NCI-H748 treated with DMSO at 0.1 percent for 48 hours (cell line): ENCODE measurements around the gene VPS45.
"Not testable (repeated sequence)": the region's sequence is repeated elsewhere in the genome, so short reads cannot be mapped to it uniquely, and the experiment has no call there.

Experiments
- DNase-seq: peaks from one replicate; lab custom pipeline; 2025; lab: John Stamatoyannopoulos, UW

VPS45 gene, protein sequence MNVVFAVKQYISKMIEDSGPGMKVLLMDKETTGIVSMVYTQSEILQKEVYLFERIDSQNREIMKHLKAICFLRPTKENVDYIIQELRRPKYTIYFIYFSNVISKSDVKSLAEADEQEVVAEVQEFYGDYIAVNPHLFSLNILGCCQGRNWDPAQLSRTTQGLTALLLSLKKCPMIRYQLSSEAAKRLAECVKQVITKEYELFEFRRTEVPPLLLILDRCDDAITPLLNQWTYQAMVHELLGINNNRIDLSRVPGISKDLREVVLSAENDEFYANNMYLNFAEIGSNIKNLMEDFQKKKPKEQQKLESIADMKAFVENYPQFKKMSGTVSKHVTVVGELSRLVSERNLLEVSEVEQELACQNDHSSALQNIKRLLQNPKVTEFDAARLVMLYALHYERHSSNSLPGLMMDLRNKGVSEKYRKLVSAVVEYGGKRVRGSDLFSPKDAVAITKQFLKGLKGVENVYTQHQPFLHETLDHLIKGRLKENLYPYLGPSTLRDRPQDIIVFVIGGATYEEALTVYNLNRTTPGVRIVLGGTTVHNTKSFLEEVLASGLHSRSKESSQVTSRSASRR

DNA sequence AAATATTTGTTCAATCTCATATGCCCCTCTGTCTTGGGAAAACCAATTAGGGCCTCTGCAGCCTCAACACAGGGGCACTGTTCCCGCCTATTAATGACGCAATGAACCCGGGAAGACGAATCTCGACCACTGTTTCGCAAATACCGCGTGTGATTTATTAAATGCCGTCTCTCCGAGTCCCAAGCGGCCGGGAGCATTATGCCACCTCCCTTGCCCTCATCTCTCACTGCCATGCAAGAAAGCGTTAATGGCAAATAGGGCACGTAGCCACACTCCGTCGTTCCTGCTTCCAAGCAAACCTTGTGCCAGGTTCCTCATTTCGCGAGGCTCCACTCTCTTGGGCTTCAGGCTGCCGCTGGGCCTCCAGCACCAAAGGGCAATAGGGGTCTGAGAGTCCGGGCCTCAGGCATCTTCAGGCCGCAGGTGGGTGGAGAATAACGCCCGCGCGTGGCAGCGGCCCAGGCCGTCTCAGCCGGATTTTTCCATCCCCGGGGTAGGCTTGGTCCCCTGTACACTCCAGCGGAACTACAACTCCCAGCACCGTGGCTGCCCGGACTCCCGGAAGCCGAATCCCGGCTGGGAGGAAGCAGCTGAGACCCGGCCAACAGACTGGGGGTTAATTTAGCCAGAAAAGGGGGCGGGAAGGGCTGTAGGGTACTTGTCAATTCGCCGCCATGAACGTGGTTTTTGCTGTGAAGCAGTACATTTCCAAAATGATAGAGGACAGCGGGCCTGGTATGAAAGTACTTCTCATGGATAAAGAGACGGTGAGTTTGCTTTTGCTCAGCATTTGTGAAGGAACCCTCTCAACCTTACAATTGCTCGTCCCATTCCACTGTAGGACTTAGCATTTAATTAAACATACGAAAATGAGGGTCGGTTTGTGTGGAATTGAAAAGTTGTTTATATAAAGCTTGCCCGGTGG, at the start of gene VPS45:
Gene VPS45 (plus strand): TSS at position 593 of the 925 bp plus-strand sequence. CDS start 82 bp downstream, at position 675.
- DNase-seq, result peak; percentile 86

DNA sequence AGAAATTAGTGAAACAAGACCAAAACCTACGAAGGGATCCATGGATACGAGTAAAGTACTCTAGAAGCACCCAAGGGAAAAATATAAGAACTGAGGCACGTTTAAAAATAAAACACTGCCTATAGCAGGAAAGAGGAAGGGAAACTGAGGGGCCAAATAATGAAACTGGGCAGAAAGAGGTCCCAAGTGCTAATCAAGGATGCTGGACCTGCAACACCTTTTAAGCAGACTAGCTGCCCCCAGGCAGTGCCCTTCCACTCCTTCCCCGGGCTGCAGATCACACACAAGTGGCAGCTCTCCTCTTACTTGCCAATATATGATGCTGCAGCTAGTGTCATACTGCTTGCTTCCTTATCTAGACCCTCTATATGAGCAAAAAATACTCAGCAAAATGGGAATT, 49.4 kb upstream of the VPS45 start:
- DNase-seq, result no peak

DNA sequence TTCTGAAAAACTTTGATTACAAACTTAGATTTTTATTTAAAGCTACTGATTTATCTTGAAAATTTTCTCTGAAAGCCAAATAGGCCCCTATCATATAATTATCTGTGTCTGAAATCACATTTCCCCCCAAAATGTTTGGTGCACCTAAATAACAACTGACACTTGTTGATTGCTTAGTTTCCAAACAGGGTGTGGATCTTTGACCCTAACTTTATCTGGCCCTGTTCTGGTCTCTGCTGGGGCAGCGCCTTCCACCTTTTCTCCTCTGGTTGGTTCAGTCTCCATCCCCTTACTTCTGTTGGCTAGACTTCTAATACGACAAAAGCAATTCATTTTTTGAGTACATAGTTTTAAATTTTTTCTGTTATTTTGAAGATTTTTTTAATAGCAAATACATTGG, 46.9 kb upstream of the VPS45 start:
- no peak for DNase-seq

DNA sequence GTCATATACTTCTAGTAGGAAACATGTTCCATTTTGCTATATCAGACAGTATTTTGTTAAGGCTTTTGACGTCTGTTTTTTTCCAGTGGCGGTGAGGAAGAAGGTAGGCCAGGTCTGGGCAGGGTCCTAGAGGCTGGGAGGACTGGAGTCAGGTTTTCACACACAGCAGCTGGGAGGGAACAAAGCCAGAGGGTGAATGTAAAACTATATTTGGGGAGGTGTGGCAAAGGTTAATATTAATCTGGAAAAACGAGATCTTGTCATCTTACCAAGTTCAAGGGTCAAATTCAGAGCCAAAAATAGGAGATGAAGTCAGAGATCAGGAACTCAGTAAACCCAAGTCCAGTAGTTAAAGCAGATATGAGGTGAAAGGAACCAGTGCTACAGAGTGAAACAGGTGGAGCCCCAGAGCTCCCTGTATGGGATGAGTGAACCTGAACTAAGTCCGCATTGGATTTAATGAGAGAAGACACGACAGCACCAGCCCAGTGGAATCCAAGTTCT, 46.3 kb upstream of the VPS45 start:
- DNase-seq, result no peak

DNA sequence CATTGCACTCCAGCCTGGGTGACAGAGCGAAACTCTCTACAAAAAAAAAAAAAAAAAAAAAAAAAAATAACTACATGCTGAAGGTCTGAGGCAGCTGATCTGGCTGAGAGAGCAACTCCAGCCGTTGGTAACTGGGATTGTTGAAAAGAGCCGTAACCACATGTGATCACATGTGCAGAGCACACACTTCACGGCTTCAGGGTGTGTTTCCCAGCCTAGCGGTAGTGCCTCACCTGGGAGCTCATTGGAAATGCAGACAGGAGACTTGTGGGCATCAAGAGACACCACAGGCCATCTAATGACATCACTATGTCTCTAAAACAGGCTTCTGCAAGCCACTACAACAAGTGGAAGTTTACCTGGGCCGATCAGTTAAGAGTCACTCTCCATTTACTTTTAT, 45.2 kb upstream of the VPS45 start:
- no peak for DNase-seq

DNA sequence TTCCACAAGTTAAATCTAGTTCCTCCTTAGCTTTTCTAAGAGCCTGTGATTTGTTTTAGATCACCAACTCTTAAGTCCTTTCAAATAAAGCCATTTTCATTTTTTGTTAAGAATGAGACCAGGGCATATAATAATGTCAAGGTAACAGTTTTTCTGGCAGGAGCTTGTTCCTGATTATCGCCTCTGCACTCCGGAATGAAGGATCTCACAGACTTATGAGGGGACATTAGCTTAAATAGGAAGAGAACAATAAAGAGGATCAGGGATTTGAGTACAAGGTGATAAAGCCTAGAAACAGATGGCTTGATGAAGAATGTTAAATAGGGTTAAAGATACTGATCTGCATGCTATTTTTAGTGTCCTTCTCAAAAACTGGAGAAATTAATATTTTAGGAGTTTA, 43.4 kb upstream of the VPS45 start:
- DNase-seq, result no peak

DNA sequence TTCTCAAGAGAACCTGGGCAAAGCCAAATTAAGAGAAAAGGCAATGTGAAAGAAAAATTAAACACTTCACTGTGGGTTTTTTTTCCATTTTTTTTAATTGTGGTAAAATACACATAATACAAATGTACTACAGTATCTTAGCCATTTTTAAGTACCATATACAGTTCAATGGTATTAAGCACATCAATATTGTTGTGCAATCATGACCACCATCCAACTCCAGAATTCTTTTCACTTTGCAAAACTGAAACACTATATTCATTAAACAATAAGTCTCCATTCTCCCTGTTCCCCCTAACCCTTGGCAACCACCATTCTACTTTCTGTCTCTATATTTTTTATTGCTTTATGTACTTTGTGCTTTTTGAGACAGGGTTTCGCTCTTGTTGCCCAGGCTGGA, 39.3 kb upstream of the VPS45 start:
- no peak for DNase-seq

DNA sequence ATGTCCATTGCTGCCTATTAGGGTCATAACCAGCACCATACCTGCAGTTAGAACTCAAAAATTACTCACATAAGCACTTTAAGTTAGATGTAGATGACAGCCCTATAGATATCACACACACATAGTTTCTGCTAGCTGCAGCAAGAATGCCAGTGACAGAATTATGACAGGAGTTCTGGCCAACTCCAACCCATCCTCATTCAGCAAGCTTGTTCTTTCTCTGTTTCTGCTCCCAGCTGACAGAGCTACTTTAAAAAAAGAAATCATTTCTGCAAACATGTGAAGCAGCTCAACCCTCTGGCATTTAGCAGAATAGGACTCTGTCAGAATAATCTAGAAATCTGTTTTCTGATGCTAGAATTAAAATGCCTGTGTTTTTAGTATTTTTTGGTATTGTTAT, 33.2 kb upstream of the VPS45 start:
- DNase-seq, result no peak

DNA sequence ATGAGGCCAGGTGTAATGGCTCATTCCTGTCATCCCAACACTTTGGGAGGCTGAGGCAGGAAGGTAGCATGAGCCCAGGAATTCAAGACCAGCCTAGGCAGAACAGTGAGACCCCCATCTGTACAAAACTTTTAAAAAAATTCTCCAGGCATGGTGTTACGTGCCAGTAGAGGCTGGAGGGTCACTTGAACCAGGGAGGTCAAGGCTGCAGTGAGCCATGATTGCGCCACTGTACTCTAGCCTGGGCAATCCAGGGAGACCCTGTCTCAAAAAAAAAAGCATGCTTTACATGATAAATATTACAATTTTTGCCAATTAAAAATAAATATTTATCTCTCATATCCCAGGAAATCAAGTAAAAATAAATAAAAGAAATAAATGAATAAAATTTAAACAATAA, 17.6 kb upstream of the VPS45 start:
- no peak for DNase-seq

DNA sequence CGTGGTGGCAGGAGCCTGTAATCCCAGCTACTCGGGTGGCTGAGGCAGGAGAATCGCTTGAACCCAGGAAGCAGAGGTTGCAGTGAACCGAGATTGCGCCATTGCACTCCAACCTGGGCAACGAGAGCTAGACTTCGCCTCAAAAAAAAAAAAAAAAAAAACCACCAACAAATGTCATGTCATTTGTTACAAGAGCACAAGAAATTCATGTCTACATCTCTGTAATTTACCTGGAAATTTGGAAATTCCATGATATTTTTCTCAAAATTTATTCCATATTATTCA, 16.5 kb upstream of the VPS45 start:
- DNase-seq, result no peak

DNA sequence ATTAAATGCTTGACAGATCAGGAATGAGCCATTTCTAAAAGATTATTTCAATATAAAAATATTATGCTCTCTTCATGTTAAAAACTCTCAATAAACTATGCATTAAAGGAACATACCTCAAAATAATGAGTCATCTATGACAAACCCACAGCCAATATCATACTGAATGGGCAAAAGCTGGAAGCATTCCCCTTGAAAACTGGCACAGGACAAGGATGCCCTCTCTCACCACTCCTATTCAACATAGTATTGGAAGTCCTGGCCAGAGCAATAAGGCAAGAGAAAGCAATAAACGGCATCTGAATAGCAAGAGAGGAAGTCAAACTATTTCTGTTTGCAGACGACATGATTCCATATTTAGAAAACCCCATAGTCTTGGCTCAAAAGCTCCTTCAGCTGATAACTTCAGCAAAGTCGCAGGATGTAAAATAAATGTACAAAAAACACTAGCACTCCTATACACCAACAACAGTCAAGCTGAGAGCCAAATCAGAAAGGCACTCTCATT, 15.6 kb upstream of the VPS45 start:
- DNase-seq, result not testable (repeated sequence)

DNA sequence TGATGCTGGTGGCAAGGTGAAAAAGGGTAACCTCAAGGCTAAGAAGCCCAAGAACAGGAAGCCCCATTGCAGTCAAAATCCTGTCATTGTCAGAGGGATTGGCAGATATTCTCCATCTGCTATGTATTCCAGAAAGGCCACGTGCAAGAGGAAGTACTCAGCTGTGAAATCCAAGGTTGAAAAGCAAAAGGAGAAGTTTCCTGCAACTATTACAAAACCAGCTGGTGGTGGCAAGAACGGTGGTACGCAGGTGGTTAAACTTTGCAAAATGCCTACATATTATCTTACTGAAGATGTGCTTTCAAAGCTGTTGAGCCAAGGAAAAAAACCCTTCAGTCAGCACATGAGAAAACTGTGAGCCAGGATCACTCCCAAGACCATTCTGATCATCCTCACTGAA, 13.7 kb upstream of the VPS45 start:
- DNase-seq, result no peak

DNA sequence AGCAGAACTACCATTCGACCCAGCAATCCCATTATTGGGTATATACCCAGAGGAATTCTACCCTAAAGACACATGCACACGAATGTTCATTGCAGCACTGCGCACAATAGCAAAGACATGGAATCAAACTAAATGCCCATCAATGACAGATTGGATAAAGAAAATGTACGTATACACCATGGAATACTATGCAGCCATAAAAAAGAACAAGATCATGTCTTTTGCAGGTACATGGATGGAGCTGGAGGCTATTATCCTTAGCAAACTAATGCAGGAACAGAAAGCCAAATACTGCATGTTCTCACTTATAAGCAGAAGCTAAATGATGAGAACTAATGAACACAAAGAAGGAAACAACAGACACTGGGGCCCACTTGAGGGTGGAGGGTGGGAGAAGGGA, 12.1 kb upstream of the VPS45 start:
- DNase-seq, result not testable (repeated sequence)

DNA sequence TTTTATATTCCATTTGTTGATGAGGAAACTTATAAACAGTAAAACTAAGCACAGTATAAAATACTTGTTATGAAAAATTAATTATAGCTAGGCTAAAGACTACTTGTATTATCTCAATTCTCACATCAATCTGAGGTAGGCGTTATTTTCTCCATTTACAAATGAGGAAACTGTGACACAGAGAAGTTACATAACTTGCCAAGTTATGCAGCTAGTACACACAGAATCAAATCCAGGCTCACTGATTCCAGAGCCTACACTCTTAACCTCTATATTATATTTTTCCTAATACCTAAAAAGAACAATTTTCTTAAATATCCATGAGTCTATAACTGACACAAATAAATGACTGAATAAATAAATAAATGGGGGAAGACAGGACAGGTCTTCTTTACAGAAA, 11.2 kb upstream of the VPS45 start:
- DNase-seq, result no peak

DNA sequence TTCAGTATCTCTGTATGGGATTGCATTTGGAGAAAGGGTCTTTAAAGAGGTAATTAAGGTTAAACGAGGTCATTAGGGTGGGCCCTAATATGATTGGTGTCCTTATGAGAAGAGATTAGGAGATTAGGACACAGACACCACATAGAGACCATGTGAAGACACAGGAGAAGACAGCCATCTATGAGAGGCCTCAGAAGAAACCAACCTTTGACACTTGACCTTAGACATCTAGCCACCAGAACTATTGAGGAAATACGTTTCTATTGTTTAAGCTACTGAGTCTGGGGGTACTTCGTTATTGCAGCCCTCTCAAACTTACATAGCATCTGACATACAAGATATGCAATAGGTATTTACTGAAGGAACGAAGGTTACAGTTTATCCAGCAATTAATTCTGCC, 7.3 kb upstream of the VPS45 start:
- DNase-seq, result no peak

DNA sequence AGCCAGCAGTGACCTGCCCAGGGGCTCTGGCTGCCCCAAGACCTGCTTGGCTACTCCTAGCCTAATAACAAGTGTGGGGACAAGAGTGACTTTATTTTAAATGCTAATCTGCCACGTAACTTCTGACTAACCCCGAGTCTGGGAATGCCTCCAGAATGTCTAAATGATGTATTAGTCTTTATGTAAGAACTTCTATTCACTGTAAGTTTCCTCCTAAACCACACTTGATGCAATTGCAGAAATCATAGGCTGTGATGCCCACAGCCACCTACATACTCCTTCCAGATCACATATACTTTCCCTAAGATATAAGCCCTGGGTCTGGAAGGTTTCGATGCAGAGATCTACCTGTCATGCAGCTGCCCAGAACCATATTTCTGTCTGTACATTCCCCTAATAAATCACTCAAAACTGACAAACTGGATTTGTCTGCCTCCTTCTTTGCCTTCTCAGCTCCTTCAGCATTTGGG, 5.9 kb upstream of the VPS45 start:
- DNase-seq, result no peak

DNA sequence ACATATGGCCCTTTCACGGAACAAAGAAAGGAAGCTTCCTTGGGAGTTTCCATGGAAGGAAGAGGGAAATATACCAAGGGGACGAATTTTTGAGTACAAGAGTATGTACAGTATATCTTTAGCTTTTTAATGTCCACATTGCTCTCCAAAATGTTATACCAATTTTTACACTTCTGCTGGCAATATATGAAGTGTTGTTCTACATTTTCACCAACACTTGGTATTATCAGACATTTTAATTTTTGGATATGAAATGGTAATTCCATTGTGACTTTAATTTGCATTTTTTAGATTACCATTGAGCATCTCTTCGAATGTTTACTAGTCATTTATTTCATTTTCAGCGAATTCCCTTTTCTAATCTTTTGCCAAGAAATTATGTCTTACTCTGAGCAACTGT, 5.5 kb upstream of the VPS45 start:
- DNase-seq, result no peak

DNA sequence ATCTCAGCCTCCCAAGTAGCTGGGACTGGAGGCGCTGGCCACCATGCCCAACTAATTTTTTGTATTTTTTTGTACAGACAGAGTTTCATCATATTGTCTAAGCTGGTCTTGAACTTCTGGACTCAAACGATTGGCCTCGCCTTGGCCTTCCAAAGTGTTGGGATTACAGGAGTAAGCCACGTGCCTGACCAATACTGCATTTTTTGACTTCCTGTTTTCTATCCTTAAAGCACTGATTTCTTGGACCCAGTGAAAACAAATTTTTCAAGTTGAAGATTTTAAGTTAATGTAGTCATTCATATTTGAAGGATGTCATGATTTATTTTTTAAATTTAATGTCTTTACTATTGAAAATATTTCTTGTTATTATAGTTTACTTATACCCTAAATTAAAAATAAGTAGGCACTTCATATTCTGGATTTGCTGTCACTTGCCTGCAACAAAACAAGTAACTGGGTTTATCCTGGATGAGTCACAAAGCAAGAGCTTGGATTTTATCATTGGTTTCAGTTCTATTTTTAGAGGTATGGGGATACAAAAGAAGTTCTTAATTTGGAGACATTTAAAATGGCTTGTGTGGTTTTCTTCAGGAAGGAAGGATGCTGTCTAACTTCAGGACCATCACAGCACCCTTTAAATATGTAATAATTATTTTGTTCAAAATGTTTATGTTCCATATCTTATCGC, 2.2 kb upstream of the VPS45 start:
- DNase-seq, result no peak

DNA sequence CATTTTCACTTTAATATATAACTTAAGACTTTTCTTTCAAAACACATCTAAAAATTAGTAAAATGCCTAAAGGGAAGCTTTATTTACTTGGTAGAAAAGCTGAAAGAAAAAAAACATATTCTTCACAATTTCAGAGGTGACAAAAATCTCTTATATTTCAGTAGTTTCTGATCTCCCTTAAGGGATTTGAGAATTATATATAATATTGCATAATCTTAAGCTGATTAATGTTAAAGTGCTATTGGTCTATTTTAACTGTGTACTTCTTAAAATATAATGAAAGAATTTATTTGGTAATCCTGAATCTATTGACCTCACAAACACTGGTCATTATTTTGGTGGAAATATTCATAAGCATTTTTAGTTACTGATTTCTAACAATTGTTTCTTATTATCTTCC, 1.2 kb upstream of the VPS45 start:
- no peak for DNase-seq

DNA sequence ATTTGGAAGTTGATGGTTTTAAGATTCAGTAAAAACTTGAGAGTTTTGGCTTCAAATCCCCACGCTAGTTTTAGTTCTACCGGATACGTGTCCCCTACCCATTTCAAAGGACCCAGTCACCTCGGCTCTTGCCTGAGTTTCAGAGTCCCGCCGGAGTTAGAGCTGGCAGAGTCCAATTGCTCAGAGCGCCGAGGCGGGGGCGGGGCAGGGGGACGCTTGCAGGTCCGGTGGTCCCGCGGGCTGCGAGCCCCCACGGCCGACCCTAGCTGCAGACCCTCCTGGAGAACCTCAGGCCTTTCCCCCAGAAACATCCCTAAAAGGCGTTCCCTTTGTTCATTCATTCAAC, 765 bp upstream of the VPS45 start:
- no peak for DNase-seq

DNA sequence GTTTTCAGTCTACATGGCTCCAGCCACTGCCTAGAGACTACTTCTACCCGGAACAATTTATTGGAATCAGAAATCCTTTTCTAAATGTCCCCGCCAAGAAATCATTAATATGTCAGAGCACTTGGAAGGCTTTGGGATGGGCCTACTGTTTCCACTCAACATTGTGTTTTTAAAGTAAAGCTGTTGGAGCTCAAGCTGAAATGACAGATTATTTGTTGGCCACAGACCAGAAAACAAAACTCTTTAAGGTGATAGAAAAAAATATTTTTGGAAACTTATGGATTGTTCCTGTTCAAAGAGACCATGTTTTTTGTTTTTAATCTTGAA, 496 bp downstream of the VPS45 start:
- no peak for DNase-seq

DNA sequence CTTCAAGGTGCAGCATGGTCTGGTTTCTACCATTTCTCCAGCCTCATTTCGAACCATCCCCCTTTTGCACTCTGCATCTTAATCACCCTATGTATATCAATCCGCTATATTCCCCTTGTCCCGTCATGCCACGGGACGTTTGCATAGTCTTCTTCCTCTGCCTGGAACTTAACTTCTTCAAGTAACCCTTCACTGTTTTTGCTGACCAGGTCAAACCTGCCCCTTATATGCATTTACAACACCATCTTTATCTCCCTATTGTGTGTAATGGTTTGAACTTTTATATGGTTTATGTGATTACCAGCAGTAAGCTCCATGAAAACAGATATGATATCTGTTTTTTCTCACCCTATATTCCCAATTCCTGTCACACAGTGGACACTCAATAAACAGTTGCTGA, 2.3 kb downstream of the VPS45 start:
- no peak for DNase-seq
